Tibial nerve (tissue), 4 donors: ENCODE results near the gene KCNJ15.

Source experiments
- CTCF ChIP-seq, 5 experiments: fragments of 200-600 bp in 3 of 5; fragments of 450-650 bp in 2 of 5; sonication (generic) in 3 of 5; IDR thresholded peaks; one replicate each; pipeline ENCODE4 v1.5.1; 2016 to 2019; ENCODE audit warnings: antibody characterized with exemption in 5 of 5, mild to moderate bottlenecking in 3 of 5, moderate library complexity in 2 of 5
- EP300 ChIP-seq, 2 donors: sonication (generic); formaldehyde crosslinking; IDR thresholded peaks; one replicate each; pipeline ENCODE4 v1.6.1; 2017; ENCODE audit warnings: antibody characterized with exemption in 2 of 2, mild to moderate bottlenecking in 1 of 2

GRCh38 chr21:38291874-38292273 lies 35.1 kb downstream of the KCNJ15 start:
- TF ChIP-seq CTCF (IDR thresholded peaks at IDR 0.05): no peak
- TF ChIP-seq EP300 (IDR thresholded peaks at IDR 0.05): no peak
